Measurements from ENCODE around the gene NTF3.
A peak's percentile ranks its signal among the peaks of the same experiment; 100 is the strongest.

NTF3 gene

DNA sequence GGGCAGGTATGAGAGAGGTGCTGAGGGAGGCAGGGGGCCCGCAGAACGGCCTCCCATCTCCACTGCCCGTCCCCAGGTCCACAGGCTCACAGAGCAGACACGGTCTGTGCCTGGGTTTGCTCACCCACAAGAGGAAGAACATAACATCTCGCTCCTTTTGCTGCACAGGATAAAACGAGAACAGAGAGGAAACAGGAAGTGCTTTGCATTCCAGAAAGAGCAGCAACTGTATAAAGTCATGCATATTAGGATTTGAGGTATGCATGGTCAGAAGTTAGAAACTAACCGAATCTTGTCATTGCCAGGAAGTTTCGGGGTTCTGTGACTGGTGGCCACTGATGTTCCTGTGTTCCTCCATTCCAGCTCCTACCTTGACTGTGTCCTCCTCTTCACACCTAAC lies 25.0 kb downstream of the NTF3 start:
- peak; percentile 17 for DNase-seq (ENCODE audit: low spot score)

DNA sequence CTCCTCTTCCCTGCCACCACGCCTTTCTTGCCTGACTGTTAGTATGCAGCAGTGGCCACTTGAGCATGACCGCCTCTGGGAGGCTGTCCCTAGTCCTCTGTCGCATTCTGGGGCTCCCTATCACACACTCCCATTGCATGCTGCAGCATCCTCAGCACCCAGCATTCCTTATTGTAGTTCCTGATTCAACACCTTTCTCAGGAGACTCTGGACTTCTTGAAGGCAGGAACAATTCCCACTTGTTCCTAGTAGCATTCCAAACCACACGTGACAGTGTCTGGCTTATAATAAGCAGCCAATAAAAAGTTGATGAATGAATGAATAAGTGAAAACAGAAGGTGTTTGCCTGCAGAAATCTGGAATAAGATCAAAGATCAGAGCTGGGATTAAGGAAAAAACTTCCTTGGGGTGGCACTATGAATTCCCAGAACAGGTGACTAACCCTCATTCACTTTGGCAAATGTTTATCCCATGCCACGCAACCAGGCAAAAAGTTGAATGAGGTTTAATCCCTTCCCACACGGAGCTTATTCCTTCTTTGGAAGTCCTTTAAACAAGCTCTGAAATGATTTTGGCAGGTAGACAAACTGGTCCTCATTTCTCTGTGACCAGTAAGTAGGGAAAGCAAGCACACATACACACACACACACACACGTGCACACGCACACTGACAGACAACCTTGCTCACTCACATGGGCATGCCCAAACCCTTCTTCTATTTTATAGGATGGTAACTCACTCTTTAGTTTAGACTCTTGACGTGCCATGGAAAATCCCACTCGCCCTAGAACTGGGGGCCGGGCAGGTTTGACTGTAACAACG lies 26.5 kb downstream of the NTF3 start:
- DNase-seq (ENCODE audit: low spot score): no peak

DNA sequence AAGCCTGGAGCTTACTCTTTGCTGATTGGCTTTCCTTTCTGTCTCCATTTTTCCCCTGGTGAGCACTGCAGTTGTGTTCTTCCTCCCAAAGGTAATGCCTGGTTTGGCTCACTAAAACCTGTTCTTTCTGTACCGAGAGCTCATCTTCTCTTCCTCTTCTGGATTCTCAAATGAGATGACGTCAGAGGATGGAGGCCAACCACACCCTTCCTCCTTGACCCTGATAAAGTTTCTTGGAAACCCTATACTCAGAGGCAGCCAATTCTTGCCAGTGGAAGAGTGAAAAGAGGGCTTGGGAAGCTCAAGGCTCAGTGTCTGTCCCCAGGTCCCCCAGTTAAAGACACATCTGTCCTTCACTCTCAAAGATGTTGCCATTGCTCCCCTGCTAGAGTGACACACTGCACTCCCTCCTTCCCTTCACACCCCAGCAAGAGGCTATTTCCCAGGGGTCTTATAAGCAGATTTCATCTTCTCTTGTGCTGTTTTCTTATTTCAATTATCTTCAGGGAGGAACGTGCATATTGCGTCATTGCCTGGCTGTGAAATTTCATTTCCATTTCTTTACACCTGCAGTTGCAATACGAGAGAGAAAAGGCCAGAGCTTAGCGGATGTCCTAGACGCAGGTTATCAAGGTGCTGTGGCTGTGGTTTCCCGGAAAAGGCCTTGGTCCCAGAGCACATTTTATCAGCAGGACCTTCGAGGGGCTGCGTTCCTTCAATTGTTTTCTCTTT lies 27.3 kb downstream of the NTF3 start:
- no peak for DNase-seq (ENCODE audit: low spot score)

DNA sequence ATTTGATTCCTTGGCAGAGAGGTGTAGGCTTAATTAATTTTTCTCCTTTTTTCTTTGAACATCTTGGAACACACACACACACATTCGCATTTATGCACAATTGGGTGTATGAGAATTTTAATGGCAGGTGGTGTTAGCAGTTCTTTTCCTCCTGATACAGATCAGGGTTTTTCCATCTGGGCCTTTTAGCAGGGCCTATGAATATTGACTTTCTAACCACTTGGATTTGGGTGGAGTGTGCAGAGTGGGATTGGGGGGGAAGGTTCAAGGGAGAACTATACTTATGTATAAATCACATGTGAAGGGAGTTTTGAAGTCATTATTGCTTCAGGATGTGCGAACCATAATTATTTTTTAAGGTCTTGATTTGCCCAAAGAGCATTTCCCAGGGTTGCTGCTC lies 28.9 kb downstream of the NTF3 start:
- no peak for DNase-seq (ENCODE audit: low spot score)

DNA sequence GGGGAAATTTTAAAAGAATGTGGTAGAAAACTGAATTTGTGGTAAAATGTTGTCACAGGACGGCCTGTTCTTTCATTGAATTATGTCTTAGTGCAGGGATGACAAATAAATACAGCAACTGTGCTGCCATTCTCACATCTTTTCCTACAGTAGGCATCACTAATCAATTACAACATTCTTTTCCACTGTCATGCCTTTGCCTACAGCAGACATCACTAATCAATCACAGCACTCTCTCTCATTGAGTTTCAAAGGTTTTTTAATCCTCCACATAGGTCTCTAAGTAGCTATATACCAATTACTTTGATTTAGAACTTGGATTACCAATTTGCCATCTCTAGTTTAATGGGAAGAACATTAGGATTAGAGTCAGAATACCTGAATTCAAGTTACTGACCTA lies 30.1 kb downstream of the NTF3 start:
- DNase-seq (ENCODE audit: low spot score): no peak

DNA sequence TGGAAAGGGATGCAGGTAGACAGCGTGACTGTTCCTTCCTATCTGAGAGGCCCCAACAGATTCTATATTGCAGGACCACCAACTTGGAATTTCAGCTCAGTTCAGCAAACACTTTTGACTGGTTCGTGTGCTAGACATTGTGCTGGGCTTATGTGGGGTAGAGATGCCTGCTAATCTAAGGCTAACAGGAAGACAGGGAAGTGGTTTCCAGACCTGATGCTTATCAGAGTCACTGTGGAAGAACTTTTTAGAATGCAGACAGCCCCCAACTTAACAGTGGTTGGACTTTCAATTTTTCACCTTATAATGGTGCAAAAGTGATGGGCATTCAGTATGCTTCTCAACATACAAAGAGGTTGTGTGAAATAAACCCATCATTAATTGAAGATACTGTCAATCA lies 32.2 kb downstream of the NTF3 start:
- no peak for DNase-seq (ENCODE audit: low spot score)

DNA sequence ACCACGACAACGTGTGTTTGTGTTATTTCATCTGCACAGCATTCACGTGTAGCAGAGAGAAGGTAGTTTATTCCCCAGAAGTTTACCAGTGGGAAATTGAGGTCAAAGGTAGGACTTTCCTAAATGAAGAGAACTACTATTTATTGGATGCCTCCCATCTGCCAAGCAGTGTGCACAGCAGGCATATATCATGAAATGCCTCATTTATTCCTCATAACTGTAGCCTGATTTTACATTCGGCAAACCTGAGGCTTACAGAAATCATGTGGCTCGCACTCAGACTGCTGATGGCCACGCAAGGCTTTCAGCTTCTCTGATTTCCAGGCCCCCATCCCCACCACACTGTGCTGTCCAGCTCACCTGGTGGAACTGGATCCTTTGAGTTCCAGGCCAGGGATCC lies 33.5 kb downstream of the NTF3 start:
- no peak for DNase-seq (ENCODE audit: low spot score)

DNA sequence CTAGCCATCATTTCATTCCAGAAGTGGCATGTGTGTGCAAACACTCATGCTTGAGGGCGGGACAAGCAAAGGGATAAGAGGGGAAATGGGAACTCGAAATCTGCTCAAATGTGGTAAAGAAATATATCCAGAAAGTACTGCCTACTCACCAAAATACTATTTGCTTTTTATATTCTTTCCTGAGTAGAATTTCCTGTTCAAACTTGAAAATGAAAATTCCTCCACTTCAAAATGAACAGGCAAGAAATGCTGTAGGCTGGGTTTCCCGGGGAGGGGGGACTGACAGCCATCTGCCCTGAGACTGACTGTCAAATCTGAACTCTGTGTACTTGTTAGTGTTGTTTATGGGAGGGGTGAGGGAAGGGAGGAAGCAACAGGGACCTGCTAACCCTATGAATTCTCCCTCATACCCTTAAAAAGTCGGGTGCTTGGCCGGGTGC lies 34.6 kb downstream of the NTF3 start:
- no peak for DNase-seq (ENCODE audit: low spot score)

DNA sequence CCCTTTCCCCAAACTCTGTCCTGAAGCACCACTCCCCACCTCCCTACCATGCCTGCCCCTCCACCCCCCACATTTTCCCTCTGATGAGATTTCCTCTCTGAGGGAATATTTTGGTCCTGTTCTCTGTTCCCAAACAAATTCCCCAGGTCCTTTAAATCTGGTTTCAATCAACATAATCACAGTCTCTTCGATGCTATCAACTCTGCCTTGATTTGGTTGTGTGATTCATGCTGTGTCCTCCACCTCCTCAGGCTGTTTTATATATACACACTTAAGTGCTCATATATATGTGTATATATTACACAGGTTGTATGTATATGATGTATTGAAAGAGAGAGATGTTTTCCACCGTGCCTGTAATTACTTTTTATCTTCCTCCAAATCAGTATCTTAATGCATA lies 36.0 kb downstream of the NTF3 start:
- DNase-seq (ENCODE audit: low spot score): no peak

DNA sequence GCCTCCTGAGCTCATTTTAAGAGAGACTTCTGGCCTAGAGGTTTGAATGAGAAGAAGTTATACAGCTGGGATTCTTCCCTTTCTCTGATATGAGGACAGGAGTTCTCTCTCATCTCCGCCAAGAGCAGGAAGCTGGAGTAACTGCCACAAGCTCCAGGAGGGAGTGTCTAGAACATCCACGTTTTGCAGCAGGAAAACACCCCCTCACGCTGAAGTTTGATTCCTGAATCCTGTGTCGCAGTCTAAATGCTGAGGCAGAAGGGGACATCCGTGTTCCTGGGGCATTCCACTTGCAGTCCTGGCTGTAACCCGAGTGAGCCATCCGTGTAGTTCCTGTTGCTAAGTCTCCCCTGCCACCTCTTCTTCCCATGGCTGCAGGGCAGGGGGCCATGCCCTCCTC lies 38.3 kb downstream of the NTF3 start:
- DNase-seq (ENCODE audit: low spot score): no peak

DNA sequence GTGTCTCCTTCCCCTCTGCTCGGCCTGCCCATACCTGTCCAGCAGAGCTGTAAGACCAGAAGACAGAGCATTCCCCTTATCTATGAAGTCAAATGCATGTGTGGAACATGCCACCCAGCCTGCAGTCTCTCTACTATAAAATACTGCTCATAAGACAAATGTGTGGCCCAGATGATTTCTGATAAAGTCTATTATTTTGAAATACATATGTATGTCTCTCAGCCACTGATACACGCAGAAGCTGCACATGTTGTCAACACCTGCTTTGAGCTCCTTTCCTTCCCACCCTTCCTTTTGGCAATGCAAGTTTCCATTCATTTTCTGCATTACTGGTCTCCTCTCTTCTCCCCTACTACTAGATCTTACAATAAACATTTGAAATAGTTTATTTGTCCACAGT lies 38.8 kb downstream of the NTF3 start:
- no peak for DNase-seq (ENCODE audit: low spot score)

DNA sequence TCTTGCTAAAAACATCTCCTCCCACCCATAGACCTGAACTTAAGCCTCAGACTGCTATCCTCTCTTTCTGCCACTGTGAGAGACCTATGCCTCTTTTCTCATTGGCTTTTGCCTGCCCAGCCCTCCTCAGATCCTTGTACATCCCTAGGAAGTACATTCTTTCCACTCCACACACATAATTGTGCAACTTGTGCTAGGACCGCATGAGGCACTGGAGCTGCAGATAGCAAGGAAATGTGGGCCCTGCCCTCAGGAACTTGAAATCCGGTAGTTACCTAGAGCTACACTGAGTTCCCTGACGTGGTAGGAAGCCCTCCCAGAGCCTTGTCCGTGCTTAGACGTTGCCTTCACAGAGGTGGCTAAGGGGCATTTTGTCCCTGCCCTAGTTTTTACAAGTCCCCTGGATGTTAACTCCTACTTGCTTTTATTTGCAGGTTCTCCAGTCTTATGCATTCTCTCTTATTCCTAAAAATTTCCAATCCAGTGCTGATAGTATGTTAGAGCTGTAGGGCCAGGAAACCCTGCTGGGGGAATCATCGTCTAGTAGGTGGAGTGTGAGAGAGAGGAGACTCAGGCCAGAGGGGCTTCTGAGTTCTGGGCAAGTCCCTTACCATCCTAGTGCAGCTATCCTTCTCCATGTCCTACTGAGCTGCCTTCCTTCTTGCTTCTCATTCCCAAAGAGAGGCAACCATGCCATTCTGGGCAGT lies 41.3 kb downstream of the NTF3 start:
- DNase-seq (ENCODE audit: low spot score): no peak

DNA sequence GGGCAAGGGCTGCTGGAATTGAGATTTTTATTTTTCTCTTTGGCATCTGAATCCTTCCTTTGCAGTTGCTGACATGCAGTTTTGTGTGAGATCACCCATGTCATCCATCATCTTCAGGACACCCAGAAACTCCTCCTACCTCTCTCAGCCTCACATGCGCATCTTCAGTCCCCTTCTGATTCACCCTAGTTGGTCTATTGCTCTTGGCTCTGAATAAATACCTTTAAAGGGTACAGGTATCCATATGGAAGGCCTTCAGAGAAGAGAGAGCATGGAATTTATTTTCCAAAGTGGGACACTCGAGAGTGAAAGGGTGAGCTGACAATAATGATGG lies 41.8 kb downstream of the NTF3 start:
- DNase-seq (ENCODE audit: low spot score): no peak

DNA sequence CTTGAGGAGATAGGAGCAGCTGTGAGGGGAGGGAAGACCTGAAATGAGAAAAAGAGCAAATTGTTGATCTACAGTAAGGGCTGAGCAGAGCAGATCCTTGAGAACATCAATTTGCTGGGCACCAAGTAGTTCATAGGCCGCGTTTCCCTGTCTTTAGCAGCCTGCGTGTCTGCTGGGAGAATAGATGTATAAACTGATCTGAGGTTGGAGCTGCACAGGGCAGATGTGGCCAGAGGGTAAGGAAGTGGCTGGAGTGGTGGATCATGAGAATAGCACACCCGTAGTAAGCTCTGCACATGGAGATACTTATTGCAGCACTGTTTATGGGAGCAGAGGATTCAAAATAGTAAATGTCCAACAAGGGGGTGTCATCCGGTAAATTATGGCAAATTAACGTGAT lies 44.4 kb downstream of the NTF3 start:
- DNase-seq (ENCODE audit: low spot score): no peak

DNA sequence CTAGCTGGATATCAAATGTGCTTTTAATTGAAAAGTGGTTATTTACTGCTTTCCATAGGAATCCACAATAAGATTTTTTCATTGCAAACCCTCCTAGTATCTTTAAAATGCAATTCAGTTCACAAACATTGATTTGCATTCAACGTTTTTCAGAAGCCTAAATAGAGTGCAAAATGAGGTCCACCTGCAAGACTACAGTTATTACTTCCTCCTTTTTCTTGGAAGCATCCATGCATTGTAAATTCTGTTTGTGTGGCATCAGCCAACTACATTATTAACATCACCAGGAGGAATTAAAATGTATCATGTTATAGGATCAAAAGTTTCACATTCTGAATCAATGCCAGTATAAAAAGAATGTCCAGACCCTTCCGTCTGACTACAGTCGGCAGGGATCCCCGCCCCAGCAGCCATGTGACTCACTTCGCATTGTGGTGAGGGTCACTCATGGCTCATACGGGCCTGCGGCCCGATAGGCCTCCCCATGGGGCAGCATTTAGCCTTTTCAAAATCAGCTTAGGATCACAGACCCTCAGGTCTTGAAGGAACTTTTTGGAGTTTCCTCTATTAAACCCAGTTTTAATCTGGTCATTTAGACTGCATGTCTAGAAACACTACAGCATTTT lies 46.3 kb downstream of the NTF3 start:
- no peak for DNase-seq (ENCODE audit: low spot score)

DNA sequence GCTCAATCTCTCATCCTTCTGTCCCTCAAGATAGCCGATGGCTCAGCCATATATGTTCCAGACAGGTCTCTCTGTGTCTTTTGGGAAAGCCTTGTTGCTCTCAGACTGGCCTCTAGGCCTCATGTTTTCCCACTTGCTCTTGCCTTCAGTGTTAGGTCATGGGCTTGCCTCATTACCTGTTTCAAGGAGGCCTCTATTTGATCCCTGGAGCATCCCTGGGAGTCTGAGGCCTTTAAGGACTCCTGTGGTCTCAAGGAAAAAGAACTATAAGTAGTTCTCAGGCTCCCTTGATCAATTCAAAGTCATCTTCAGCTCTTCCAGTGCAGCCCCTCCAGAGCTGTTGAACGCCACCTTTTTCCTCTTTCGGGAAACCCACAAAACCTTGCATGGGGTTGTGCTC lies 47.9 kb downstream of the NTF3 start:
- DNase-seq (ENCODE audit: low spot score): no peak

DNA sequence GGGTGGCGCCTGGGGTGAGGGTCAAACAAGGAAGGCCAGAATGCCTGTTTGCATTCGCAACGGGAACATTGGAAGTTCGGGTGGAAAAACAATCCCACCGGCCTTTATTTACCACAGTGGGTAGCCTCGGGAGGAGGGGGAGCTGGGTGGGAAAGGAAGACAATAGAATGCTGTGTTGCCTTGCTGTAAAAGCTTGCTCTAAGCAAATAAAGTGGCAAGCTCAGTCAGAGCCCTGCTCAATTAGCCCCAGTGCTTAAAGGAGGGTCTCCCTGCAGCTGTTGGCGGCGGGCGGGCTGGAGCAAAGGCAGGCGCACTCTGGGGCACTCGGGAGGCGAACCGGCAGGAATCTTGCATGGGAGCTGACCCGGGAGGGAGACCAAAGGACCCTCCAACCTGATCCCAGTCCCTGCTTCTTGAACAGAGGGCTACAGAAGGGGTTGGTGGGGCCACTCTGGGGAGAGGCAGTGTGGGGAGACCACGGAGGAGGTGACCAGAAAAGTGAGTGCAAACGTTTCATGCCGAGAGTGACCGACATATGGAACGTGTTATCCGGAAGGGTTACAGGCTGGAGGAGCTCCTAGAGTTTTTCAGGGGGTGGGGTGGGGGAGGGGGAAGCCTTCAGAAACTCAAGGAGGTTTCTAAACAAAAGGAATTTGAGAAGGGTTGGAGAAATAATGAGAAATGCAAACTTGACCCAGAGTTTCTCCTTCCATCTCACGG lies 48.5 kb downstream of the NTF3 start:
- no peak for DNase-seq (ENCODE audit: low spot score)

DNA sequence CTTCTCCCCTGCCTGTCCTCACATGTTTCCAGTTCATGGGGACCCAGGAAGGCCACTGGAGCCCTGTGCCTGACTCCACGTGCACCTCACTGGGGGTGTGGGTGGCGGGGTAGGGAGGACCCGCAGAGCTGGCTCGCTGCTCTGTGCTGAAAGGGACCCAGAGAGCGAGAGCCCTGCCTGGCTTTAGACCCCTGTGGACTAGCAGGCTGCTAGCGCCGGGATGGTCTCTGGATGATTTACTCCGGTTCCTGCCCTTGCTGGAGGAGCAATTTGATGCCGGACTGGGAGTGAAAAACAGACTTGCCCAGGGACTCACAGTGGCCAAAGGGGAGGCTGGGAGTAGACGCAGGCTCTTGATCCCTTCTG lies 49.0 kb downstream of the NTF3 start:
- no peak for DNase-seq (ENCODE audit: low spot score)

DNA sequence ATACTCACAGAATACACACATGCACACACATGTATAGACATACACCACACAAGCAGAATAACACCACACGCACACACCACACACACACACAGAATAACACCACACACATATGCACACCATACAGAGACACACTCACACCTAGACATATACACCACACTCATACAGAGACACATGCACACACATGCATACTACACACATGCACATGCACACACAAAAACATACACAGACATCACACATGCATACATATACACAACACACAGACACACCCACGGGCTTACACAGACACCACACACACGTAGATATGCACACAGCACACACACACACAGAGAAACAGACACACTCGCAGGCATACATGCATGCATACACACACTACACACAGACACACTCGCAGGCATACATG lies 49.7 kb downstream of the NTF3 start:
- DNase-seq (ENCODE audit: low spot score): no peak

DNA sequence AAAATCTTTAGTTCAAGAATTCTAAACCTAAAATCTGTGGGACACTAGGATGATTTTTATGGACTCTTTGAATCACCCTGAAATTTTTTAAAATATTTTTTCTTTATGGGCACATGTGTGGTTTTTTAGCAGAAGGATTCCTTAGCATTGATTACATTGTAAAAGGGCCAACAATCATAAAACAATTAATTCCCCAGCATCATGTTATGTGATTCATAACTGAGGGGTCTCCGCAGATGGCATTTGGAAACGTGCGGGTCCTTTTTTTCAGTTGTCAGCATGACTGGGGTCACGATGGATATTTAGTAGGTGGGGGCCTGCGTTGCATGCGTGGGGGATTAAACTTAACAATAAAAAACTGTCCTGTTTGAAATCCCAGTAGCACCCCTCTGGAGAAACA lies 52.5 kb downstream of the NTF3 start:
- DNase-seq (ENCODE audit: low spot score): no peak

DNA sequence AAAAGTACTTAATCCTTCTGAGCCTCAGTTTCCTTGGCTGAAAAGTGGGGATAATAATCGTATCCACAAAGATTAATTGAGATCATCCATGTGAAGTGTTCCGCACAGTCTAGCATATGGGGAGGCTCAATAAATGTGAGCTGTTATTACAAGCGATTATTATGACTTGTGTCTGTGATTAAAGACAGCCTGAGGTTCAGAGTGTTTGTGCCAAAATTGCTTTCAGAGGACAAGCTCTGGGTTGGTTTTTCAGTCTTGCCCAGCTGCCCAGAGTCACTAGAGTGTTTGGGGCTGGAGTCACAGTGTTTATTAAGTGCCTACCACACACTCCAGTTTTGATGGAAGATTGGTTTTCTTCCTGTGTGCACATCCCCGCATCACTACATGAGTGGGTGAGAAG lies 53.5 kb downstream of the NTF3 start:
- DNase-seq (ENCODE audit: low spot score): no peak

DNA sequence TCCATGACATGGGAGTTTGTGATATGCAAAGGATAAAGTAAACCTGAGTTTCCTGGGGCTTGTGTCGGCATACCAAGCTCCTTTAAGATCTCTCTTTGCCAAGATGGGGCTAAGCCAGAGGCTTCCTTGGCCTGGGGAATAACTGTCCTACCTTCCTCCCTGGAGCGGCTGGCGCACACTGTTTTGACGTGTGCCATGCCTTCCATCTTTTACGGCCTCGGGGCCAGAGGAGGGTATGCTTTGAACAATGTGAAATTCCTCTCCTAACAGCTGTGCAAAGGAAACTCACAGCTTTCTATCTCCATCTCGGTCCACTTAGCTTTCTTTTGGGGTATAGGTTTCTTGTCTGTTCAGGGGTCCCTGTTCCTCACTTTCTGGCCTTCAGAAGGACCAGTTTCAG lies 55.2 kb downstream of the NTF3 start:
- DNase-seq (ENCODE audit: low spot score): no peak

Measured in pons (tissue), 1 donor.